OCI-LY7 (cell line): ENCODE results near the gene DYNLT3. TPM values are rescaled to one million over a fixed set of nuclear protein-coding genes. Genes with fewer than 3 reads are reported as not detected.

ENCODE experiments used
- BruUV-seq: library from RNA; stranded (reverse); fragments of 400-500 nt; replicated peaks from 2 replicates; lab custom pipeline; 2021; lab: Mats Ljungman, UMichigan
- CTCF ChIA-PET: fragments of 300-600 bp; sonication (Branson Sonifier 250); formaldehyde crosslinking; loops from one replicate; lab custom pipeline; 2022; ENCODE audit warnings: antibody characterized with exemption; ENCODE audit not compliant: unreplicated experiment; lab: Charles Lee
- POLR2A ChIA-PET: fragments of 300-600 bp; sonication (Branson Sonifier 250); formaldehyde crosslinking; loops from one replicate; lab custom pipeline; 2022; ENCODE audit warnings: antibody characterized with exemption; lab: Charles Lee
- DNase-seq: peaks from one replicate; pipeline ENCODE4 v3.0.0-alpha.2; 2015; ENCODE audit warnings: low spot score
- H2AFZ ChIP-seq: fragments of 200-600 bp; sonication (generic), shearing (Covaris generic); 2 replicates; pipeline ENCODE4 v1.6.1; 2014; ENCODE audit warnings: mild to moderate bottlenecking, antibody characterized with exemption, low read length, moderate library complexity
- H3K27ac ChIP-seq: fragments of 200-600 bp; sonication (generic); 2 replicates; pipeline ENCODE4 v1.5.1; 2014; ENCODE audit warnings: mixed run types, low read depth, mild to moderate bottlenecking, moderate library complexity, low read length, inconsistent platforms; ENCODE audit not compliant: poor library complexity, severe bottlenecking
- H3K36me3 ChIP-seq: fragments of 200-600 bp; sonication (generic); 2 replicates; pipeline ENCODE4 v1.6.1; 2014; ENCODE audit warnings: mild to moderate bottlenecking, antibody characterized with exemption, low read length, moderate library complexity, mixed read lengths; ENCODE audit not compliant: insufficient read depth
- H3K4me1 ChIP-seq: fragments of 200-600 bp; sonication (generic); 2 replicates; pipeline ENCODE4 v1.5.1; 2014; ENCODE audit warnings: mild to moderate bottlenecking, low read length; ENCODE audit not compliant: insufficient read depth, poor library complexity, severe bottlenecking
- H3K4me2 ChIP-seq: fragments of 200-600 bp; sonication (generic); 2 replicates; pipeline ENCODE4 v1.6.1; 2014; ENCODE audit warnings: mild to moderate bottlenecking, low read length
- H3K4me3 ChIP-seq: fragments of 200-600 bp; sonication (generic); 2 replicates; pipeline ENCODE4 v1.5.1; 2014; ENCODE audit warnings: mild to moderate bottlenecking, low read depth, low read length; ENCODE audit not compliant: poor library complexity, severe bottlenecking
- H3K79me2 ChIP-seq: fragments of 200-600 bp; sonication (generic); 2 replicates; pipeline ENCODE4 v1.6.1; 2016; ENCODE audit warnings: low read depth, mild to moderate bottlenecking, low read length, moderate library complexity, mixed read lengths; ENCODE audit not compliant: insufficient read depth
- H3K9me2 ChIP-seq: fragments of 200-600 bp; sonication (generic); 2 replicates; pipeline ENCODE4 v1.6.1; 2016; ENCODE audit warnings: mild to moderate bottlenecking, low read length, mixed read lengths; ENCODE audit not compliant: insufficient read depth
- H3K9me3 ChIP-seq: fragments of 200-600 bp; sonication (generic); 2 replicates; pipeline ENCODE4 v1.6.1; 2014; ENCODE audit warnings: mild to moderate bottlenecking, mixed run types, low read length, mixed read lengths
- H4K20me1 ChIP-seq: fragments of 200-600 bp; sonication (generic); 2 replicates; pipeline ENCODE4 v1.6.1; 2014; ENCODE audit warnings: mild to moderate bottlenecking, antibody characterized with exemption, low read length, moderate library complexity, mixed read lengths; ENCODE audit not compliant: insufficient read depth
- CTCF ChIP-seq: fragments of 200-600 bp; sonication (generic); conservative IDR thresholded peaks from 2 replicates; pipeline ENCODE4 v1.5.1; 2014; ENCODE audit warnings: mild to moderate bottlenecking, antibody characterized with exemption, low read length, moderate library complexity, mixed read lengths
- EZH2phosphoT487 ChIP-seq: fragments of 200-600 bp; sonication (generic); IDR thresholded peaks from 2 replicates; pipeline ENCODE4 v1.6.1; 2018; ENCODE audit warnings: low read depth, borderline replicate concordance, mild to moderate bottlenecking, mixed run types, antibody characterized with exemption, low read length, moderate library complexity, mixed read lengths
- intact Hi-C: fragments of 100-400 bp; cut with micrococcal nuclease; formaldehyde crosslinking; loops from one replicate; pipeline ENCODE4 v1.10.0; 2022; ENCODE audit not compliant: unreplicated experiment
- total RNA-seq, 2 experiments: library from RNA; depleted of rRNA in 1 of 2; stranded (reverse); fragments of >200 nt in 1 of 2; shearing (Covaris generic) in 1 of 2; gene quantifications; 2 replicates each; pipeline ENCODE4 v1.2.3, GENCODE V29; 2014 to 2022

DYNLT3 gene
- total RNA-seq, 2 experiments from 2014 or later, result 0.73 to 18.6 TPM

GRCh38 chrX:37812110-37812509 lies 35.3 kb downstream of the DYNLT3 start:
- TF ChIP-seq CTCF, result no peak
- no peak for TF ChIP-seq EZH2phosphoT487
- Histone ChIP-seq H4K20me1 (no peaks in the 10 kb centered on the region), H3K4me2 (peak overlapping the region; percentile 38; the same call in 1 of the 2 replicates), H3K79me2 (no peaks in the 10 kb centered on the region), H3K9me2 (no peaks in the 10 kb centered on the region), H2AFZ (no peak overlapping the region), H3K9me3 (no peaks in the 10 kb centered on the region), H3K36me3 (peaks cover 55% of the 10 kb centered on the region), H3K4me1 (peaks cover 55% of the 10 kb centered on the region), H3K4me3 (no peak overlapping the region), H3K27ac (peak overlapping the region; percentile 8)
- POLR2A ChIA-PET, result interaction anchor here (0.7 to 2.3 kb wide), 5 partner anchors 8 to 35 kb away, joined by 3 to 9 read pairs (median 5); no protein-coding TSS in a partner anchor
- BruUV-seq, result no TSS peak
- no peak for DNase-seq
- intact Hi-C loops, result loop anchor here (10.0 kb wide), 2 partner anchors 393 to 993 kb away; partner anchors contain the start of gene MID1IP1
- CTCF ChIA-PET, result no interaction called here

- no peak for TF ChIP-seq CTCF
- TF ChIP-seq EZH2phosphoT487, result no peak
- no TSS peak for BruUV-seq
- H3K9me2 ChIP-seq, result no peaks in the 10 kb centered on the region
- no peaks in the 10 kb centered on the region for H3K79me2 ChIP-seq
- H3K36me3 ChIP-seq, result peaks cover 76% of the 10 kb centered on the region
- H2AFZ ChIP-seq, result no peak overlapping the region
- peaks cover 33% of the 10 kb centered on the region for H3K4me1 ChIP-seq
- POLR2A ChIA-PET, result interaction anchor here (2.3 kb wide), 1 partner anchor 32 kb away, joined by 5 read pairs; no protein-coding TSS in a partner anchor
- intact Hi-C loops, result loop anchor here (10.0 kb wide), 2 partner anchors 395 to 995 kb away; partner anchors contain the start of gene MID1IP1
- DNase-seq, result no peak
- no peaks in the 10 kb centered on the region for H3K9me3 ChIP-seq
- no peak overlapping the region for H3K4me3 ChIP-seq
- no peaks in the 10 kb centered on the region for H4K20me1 ChIP-seq
- no peak overlapping the region for H3K4me2 ChIP-seq
- H3K27ac ChIP-seq, result no peak overlapping the region
- CTCF ChIA-PET, result no interaction called here
Observed at GRCh38 chrX:37809970-37810369, 37.4 kb downstream of the DYNLT3 start.

- no peak for DNase-seq
- ChIA-PET POLR2A (no interaction called here), CTCF (no interaction called here)
- Histone ChIP-seq H3K79me2 (no peaks in the 10 kb centered on the region), H3K4me2 (no peak overlapping the region), H2AFZ (no peak overlapping the region), H3K36me3 (peaks cover 98% of the 10 kb centered on the region), H3K9me2 (no peaks in the 10 kb centered on the region), H3K27ac (no peak overlapping the region), H3K9me3 (no peaks in the 10 kb centered on the region), H3K4me1 (no peaks in the 10 kb centered on the region), H4K20me1 (no peaks in the 10 kb centered on the region), H3K4me3 (no peak overlapping the region)
- TF ChIP-seq CTCF (no peak), EZH2phosphoT487 (no peak)
- intact Hi-C loops, result no loop called here
- BruUV-seq, result no TSS peak
Observed at GRCh38 chrX:37803057-37803456, 44.3 kb downstream of the DYNLT3 start.
